ENCODE data around the gene PKHD1. TPM values are rescaled to one million over a fixed set of nuclear protein-coding genes. Genes with fewer than 3 reads are reported as not detected.

The PKHD1 gene
- total RNA-seq, 1 experiment from 2014 or later: 0.40 TPM

- DNase-seq (no peak), ATAC-seq (no peak)
- no peaks in the 10 kb centered on the region for H3F3A ChIP-seq (ENCODE audit: low read length, unreplicated experiment)
- H3K4me2 ChIP-seq (ENCODE audit: low read length): no peak overlapping the region
- no peak overlapping the region for H3K9ac ChIP-seq (ENCODE audit: low read length)
- H4K20me1 ChIP-seq (ENCODE audit: low read length): no peaks in the 10 kb centered on the region
- H3K9me2 ChIP-seq (replicated peaks; ENCODE audit: low read length): no peaks in the 10 kb centered on the region
- no peaks in the 10 kb centered on the region for H3K9me3 ChIP-seq (ENCODE audit: low read length)
- no peak overlapping the region for H3K27ac ChIP-seq (ENCODE audit: low read length)
- H3K4me1 ChIP-seq (ENCODE audit: insufficient read depth, low read length): 0 out of 2 replicates have a peak, but pooled peaks cover under 1% of the 10 kb centered on the region
- TF ChIP-seq CTCF (conservative IDR thresholded peaks at IDR 0.05; ENCODE audit: low read depth, low read length) (no peak), EZH2 (IDR thresholded peaks at IDR 0.05; ENCODE audit: low read length, unreplicated experiment) (no peak), EZH2phosphoT487 (IDR thresholded peaks at IDR 0.05; ENCODE audit: borderline replicate concordance, low read length) (no peak)
- no peaks in the 10 kb centered on the region for H3K36me3 ChIP-seq (ENCODE audit: low read depth, low read length)
- ChIA-PET POLR2A (ENCODE audit: unreplicated experiment) (no interaction called here), CTCF (no interaction called here)
- no TSS peak for BruUV-seq (replicated peaks)
- H3K4me3 ChIP-seq (ENCODE audit: low read length): no peak overlapping the region
- H3K79me2 ChIP-seq (ENCODE audit: low read length): no peaks in the 10 kb centered on the region
- no peaks in the 10 kb centered on the region for H3K27me3 ChIP-seq (ENCODE audit: low read length)
- H2AFZ ChIP-seq (ENCODE audit: low read length): no peak overlapping the region
- intact Hi-C loops (cut with micrococcal nuclease): no loop called here
These were observed 122.1 kb downstream of the PKHD1 start for GRCh38 chr6:51965222-51965801.

- Histone ChIP-seq H3F3A (ENCODE audit: low read length, unreplicated experiment) (no peaks in the 10 kb centered on the region), H3K36me3 (ENCODE audit: low read depth, low read length) (no peaks in the 10 kb centered on the region), H3K27ac (ENCODE audit: low read length) (no peak overlapping the region), H3K9ac (ENCODE audit: low read length) (no peak overlapping the region), H3K79me2 (ENCODE audit: low read length) (no peaks in the 10 kb centered on the region), H3K4me3 (ENCODE audit: low read length) (no peak overlapping the region), H4K20me1 (ENCODE audit: low read length) (no peaks in the 10 kb centered on the region), H3K4me2 (ENCODE audit: low read length) (no peak overlapping the region), H2AFZ (ENCODE audit: low read length) (no peak overlapping the region), H3K4me1 (ENCODE audit: insufficient read depth, low read length) (0 out of 2 replicates have a peak, but pooled peaks cover 3% of the 10 kb centered on the region), H3K9me3 (ENCODE audit: low read length) (no peaks in the 10 kb centered on the region), H3K27me3 (ENCODE audit: low read length) (no peaks in the 10 kb centered on the region), H3K9me2 (replicated peaks; ENCODE audit: low read length) (no peaks in the 10 kb centered on the region)
- ATAC-seq (no peak), DNase-seq (no peak)
- BruUV-seq (replicated peaks): no TSS peak
- intact Hi-C loops (cut with micrococcal nuclease): loop anchor here (5.0 kb wide), 1 partner anchor 1147 kb away; the partner anchor contains the start of gene TFAP2B
- TF ChIP-seq CTCF (conservative IDR thresholded peaks at IDR 0.05; ENCODE audit: low read depth, low read length) (no peak), EZH2phosphoT487 (IDR thresholded peaks at IDR 0.05; ENCODE audit: borderline replicate concordance, low read length) (no peak), EZH2 (IDR thresholded peaks at IDR 0.05; ENCODE audit: low read length, unreplicated experiment) (no peak)
- CTCF ChIA-PET: no interaction called here
- POLR2A ChIA-PET (ENCODE audit: unreplicated experiment): no interaction called here
These were observed 123.4 kb downstream of the PKHD1 start for GRCh38 chr6:51963980-51964379.

GRCh38 chr6:51962354-51962753 lies 125.1 kb downstream of the PKHD1 start:
- H3F3A ChIP-seq (ENCODE audit: low read length, unreplicated experiment): no peaks in the 10 kb centered on the region
- H3K9ac ChIP-seq (ENCODE audit: low read length): no peak overlapping the region
- ATAC-seq (no peak), DNase-seq (no peak)
- no peaks in the 10 kb centered on the region for H3K27me3 ChIP-seq (ENCODE audit: low read length)
- H3K4me1 ChIP-seq (ENCODE audit: insufficient read depth, low read length): 0 out of 2 replicates have a peak, but pooled peaks cover 3% of the 10 kb centered on the region
- no peak overlapping the region for H3K4me2 ChIP-seq (ENCODE audit: low read length)
- no peaks in the 10 kb centered on the region for H3K9me2 ChIP-seq (replicated peaks; ENCODE audit: low read length)
- no peaks in the 10 kb centered on the region for H3K36me3 ChIP-seq (ENCODE audit: low read depth, low read length)
- POLR2A ChIA-PET (ENCODE audit: unreplicated experiment): no interaction called here
- H3K27ac ChIP-seq (ENCODE audit: low read length): no peak overlapping the region
- H4K20me1 ChIP-seq (ENCODE audit: low read length): no peaks in the 10 kb centered on the region
- TF ChIP-seq EZH2phosphoT487 (IDR thresholded peaks at IDR 0.05; ENCODE audit: borderline replicate concordance, low read length): no peak
- CTCF ChIA-PET: no interaction called here
- H2AFZ ChIP-seq (ENCODE audit: low read length): no peak overlapping the region
- H3K79me2 ChIP-seq (ENCODE audit: low read length): no peaks in the 10 kb centered on the region
- no peaks in the 10 kb centered on the region for H3K9me3 ChIP-seq (ENCODE audit: low read length)
- intact Hi-C loops (cut with micrococcal nuclease): loop anchor here (5.0 kb wide), 1 partner anchor 1145 kb away; the partner anchor contains the start of gene TFAP2B
- no peak overlapping the region for H3K4me3 ChIP-seq (ENCODE audit: low read length)
- no TSS peak for BruUV-seq (replicated peaks)
